K562 (cell line): ENCODE results near the gene GIMAP8. TPM values are rescaled to one million over a fixed set of nuclear protein-coding genes. Genes with fewer than 3 reads are reported as not detected.

Source experiments
- ATAC-seq: fragments of 200-7000 bp; cut with Tn5 transposase; 3 replicates; pipeline ENCODE4 v1.9.1; 2020; ENCODE audit warnings: moderate library complexity
- BruUV-seq: library from RNA; stranded (reverse); fragments of 400-500 nt; replicated peaks from 2 replicates; lab custom pipeline; 2021; lab: Mats Ljungman, UMichigan
- CTCF ChIA-PET: fragments of 300-600 bp; formaldehyde crosslinking; extraction: SDS; loops from one replicate; lab custom pipeline; 2021; ENCODE audit warnings: low intra/inter-chr PET ratio; lab: Yijun Ruan, JAX
- POLR2A ChIA-PET: fragments of 300-600, 350-650 bp; sonication (Branson Sonifier 250); formaldehyde crosslinking; extraction: SDS; loops from one replicate; lab custom pipeline; 2021; ENCODE audit warnings: antibody characterized with exemption, inconsistent platforms; lab: Yijun Ruan, JAX
- DNase-seq, 4 experiments: peaks; one replicate each; pipeline versions ENCODE4 v3.0.0 to v3.0.0-alpha.2; 2011 to 2018; ENCODE audit warnings: low spot score in 3 of 4, mixed read lengths in 3 of 4; ENCODE audit errors: extremely low read depth in 1 of 4
- FAIRE-seq: peaks from 2 replicates; lab custom pipeline; 2011; peaks lifted over from hg19 to GRCh38; lab: Jason Lieb, UNC
- H2AFZ ChIP-seq: 2 replicates; pipeline ENCODE4 v1.6.0; 2011; ENCODE audit warnings: low read depth, low read length, control low read depth, inconsistent platforms
- H3K27ac ChIP-seq: fragments of 200-600 bp; 3 replicates; pipeline ENCODE4 v1.8.0; 2011; ENCODE audit warnings: low read depth, mild to moderate bottlenecking, control low read depth, inconsistent platforms, low read length, moderate library complexity, mixed read lengths; ENCODE audit errors: extremely low read depth
- H3K27me3 ChIP-seq, 2 experiments: fragments of 300-600 bp in 1 of 2; 2 replicates in 1 of 2; 3 replicates in 1 of 2; pipeline versions ENCODE4 v1.6.0 to v1.8.0; 2011; ENCODE audit warnings: inconsistent platforms in 2 of 2, low read length in 2 of 2, mild to moderate bottlenecking in 1 of 2, mixed read lengths in 1 of 2, moderate library complexity in 1 of 2; ENCODE audit not compliant: control insufficient read depth in 2 of 2, insufficient read depth in 2 of 2
- H3K36me3 ChIP-seq: fragments of 300-600 bp; 3 replicates; pipeline ENCODE4 v1.8.0; 2011; ENCODE audit warnings: mild to moderate bottlenecking, low read length, inconsistent platforms; ENCODE audit not compliant: control insufficient read depth, insufficient read depth
- H3K4me1 ChIP-seq, 2 experiments: fragments of 200-600 bp in 1 of 2; replicated peaks in 1 of 2; 2 replicates in 1 of 2; 3 replicates in 1 of 2; pipeline versions ENCODE4 v1.5.1 to v1.8.0; 2011; ENCODE audit warnings: inconsistent platforms in 2 of 2, low read length in 2 of 2, mild to moderate bottlenecking in 1 of 2, mixed read lengths in 1 of 2, moderate library complexity in 1 of 2; ENCODE audit not compliant: control insufficient read depth in 2 of 2, insufficient read depth in 2 of 2
- H3K4me2 ChIP-seq: 2 replicates; pipeline ENCODE4 v1.6.1; 2011; ENCODE audit warnings: low read length, control low read depth, inconsistent platforms, mixed read lengths; ENCODE audit not compliant: insufficient read depth
- H3K4me3 ChIP-seq: fragments of 200-600 bp; sonication (generic), shearing (Covaris generic); 2 replicates; pipeline ENCODE4 v1.5.1; 2016; ENCODE audit warnings: control low read depth, inconsistent platforms
- H3K79me2 ChIP-seq: fragments of 200-600 bp; 3 replicates; pipeline ENCODE4 v1.8.0; 2011; ENCODE audit warnings: low read length, inconsistent platforms; ENCODE audit not compliant: control insufficient read depth, insufficient read depth
- H3K9ac ChIP-seq, 2 experiments: 2 replicates each; pipeline versions ENCODE4 v1.6.0 to v1.6.1; 2011; ENCODE audit warnings: low read depth in 2 of 2, low read length in 2 of 2, control low read depth in 1 of 2, inconsistent platforms in 1 of 2, mild to moderate bottlenecking in 1 of 2, mixed read lengths in 1 of 2; ENCODE audit not compliant: insufficient read depth in 1 of 2
- H3K9me1 ChIP-seq: one replicate; pipeline ENCODE4 v1.6.0; 2011; ENCODE audit warnings: inconsistent platforms, mild to moderate bottlenecking, low read length, moderate library complexity; ENCODE audit not compliant: control insufficient read depth, insufficient read depth
- H3K9me3 ChIP-seq: replicated peaks from 2 replicates; pipeline ENCODE4 v1.5.1; 2011; ENCODE audit warnings: low read depth, low read length, inconsistent platforms; ENCODE audit not compliant: control insufficient read depth, insufficient read depth
- H4K20me1 ChIP-seq: replicated peaks from 2 replicates; pipeline ENCODE4 v1.6.1; 2011; ENCODE audit warnings: low read length, inconsistent platforms, mixed read lengths; ENCODE audit not compliant: control insufficient read depth, insufficient read depth
- BDP1 ChIP-seq: IDR thresholded peaks from 3 replicates; pipeline ENCODE4 v1.6.1; 2011; ENCODE audit not compliant: insufficient read length, insufficient read depth
- FOSL1 ChIP-seq: fragments of 200-800 bp; sonication (Bioruptor generic); conservative IDR thresholded peaks from 2 replicates; pipeline ENCODE4 v1.6.1; 2016; ENCODE audit warnings: missing genetic modification characterization, missing compliant biosample characterization
- FOXP1 ChIP-seq: sonication (generic); formaldehyde crosslinking; IDR thresholded peaks from 2 replicates; pipeline ENCODE4 v1.8.0; 2022; ENCODE audit warnings: mild to moderate bottlenecking, missing genetic modification reagents
- MECOM ChIP-seq: fragments of 250-450 bp; sonication (Bioruptor Pico); IDR thresholded peaks from 2 replicates; pipeline ENCODE4 v1.8.0; 2022; ENCODE audit warnings: inconsistent platforms
- NELFE ChIP-seq: IDR thresholded peaks from 2 replicates; pipeline ENCODE4 v1.6.1; 2011; ENCODE audit warnings: mild to moderate bottlenecking; ENCODE audit not compliant: insufficient read depth, insufficient read length
- TAF9B ChIP-seq: fragments of 450-650 bp; IDR thresholded peaks from 2 replicates; pipeline ENCODE4 v1.6.1; 2018; ENCODE audit warnings: mild to moderate bottlenecking; ENCODE audit not compliant: partially characterized antibody
- ZNF76 ChIP-seq: fragments of 250-450 bp; sonication (Bioruptor Pico); IDR thresholded peaks from 2 replicates; pipeline ENCODE4 v1.4.0; 2020; ENCODE audit warnings: mild to moderate bottlenecking, moderate library complexity, borderline replicate concordance
- WGBS: fragments of 100-300 bp; shearing (Covaris generic); methylation state at CpG from one replicate; pipeline ENCODE4 v1.1.6; 2016; ENCODE audit warnings: low coverage, mixed read lengths; ENCODE audit not compliant: insufficient coverage; ENCODE audit errors: missing lambda C conversion rate; 5-methylcytosine and 5-hydroxymethylcytosine counted together
- in situ Hi-C: fragments of 300-500 bp; cut with MboI; formaldehyde crosslinking; loops from 4 replicates; pipeline ENCODE4 v1.15.0; 2018; ENCODE audit warnings: inconsistent platforms, mixed read lengths
- intact Hi-C: fragments of 100-400 bp; cut with micrococcal nuclease; formaldehyde crosslinking; loops from 2 replicates; pipeline ENCODE4 v1.14.2; 2022
- polyA plus RNA-seq, 8 experiments: library from polyadenylated mRNA; depleted of rRNA in 4 of 8; stranded (reverse) in 5 of 8; unstranded in 3 of 8; fragments of >200 nt; fragmentation: Nextera tagmentation in 2 of 8; fragmentation: Illumina TruSeq in 1 of 8; extraction: Ambion mirVana in 2 of 8; extraction: Trizol in 1 of 8; gene quantifications; 2 replicates each; pipeline versions ENCODE4 v1.2.1 to v1.2.3, GENCODE V29; 2011 to 2014; ENCODE audit warnings: inconsistent platforms in 1 of 8, missing spikeins in 1 of 8
- total RNA-seq, 7 experiments: library from RNA; depleted of rRNA in 6 of 7; stranded (reverse); fragments of >200 nt in 6 of 7; fragmentation: Illumina TruSeq in 2 of 7; extraction: Trizol in 2 of 7; gene quantifications; 2 replicates each; pipeline versions ENCODE4 v1.2.1 to v1.2.3, GENCODE V29; 2011 to 2021; ENCODE audit warnings: low replicate concordance in 1 of 7
- TF ChIP-seq, protein P1 (sequence below): IDR thresholded peaks from 3 replicates; pipeline ENCODE4 v1.6.1; 2011; ENCODE audit warnings: borderline replicate concordance, mild to moderate bottlenecking, moderate library complexity; ENCODE audit not compliant: insufficient read length; ENCODE audit errors: extremely low read depth
- TF ChIP-seq, protein P2 (sequence below): fragments of 450-650 bp; formaldehyde crosslinking; conservative IDR thresholded peaks from 2 replicates; pipeline ENCODE4 v1.4.0; 2022; ENCODE audit warnings: mild to moderate bottlenecking, missing genetic modification characterization
- TF ChIP-seq, protein P3 (sequence below): fragments of 250-450 bp; sonication (Bioruptor Pico); IDR thresholded peaks from 2 replicates; pipeline ENCODE4 v1.8.0; 2022; ENCODE audit warnings: inconsistent platforms
- TF ChIP-seq, protein P4 (sequence below), 2 experiments: IDR thresholded peaks; 2 replicates each; pipeline ENCODE4 v1.6.1; 2012; ENCODE audit warnings: improper control_type of control experiment in 2 of 2, low read depth in 2 of 2, low read length in 2 of 2, borderline replicate concordance in 1 of 2

GIMAP8 gene
- total and polyA plus RNA-seq, 9 of the 15 experiments (the other 6 are each of a cell fraction or from before 2014, with no cell fraction given) = not detected

DNA sequence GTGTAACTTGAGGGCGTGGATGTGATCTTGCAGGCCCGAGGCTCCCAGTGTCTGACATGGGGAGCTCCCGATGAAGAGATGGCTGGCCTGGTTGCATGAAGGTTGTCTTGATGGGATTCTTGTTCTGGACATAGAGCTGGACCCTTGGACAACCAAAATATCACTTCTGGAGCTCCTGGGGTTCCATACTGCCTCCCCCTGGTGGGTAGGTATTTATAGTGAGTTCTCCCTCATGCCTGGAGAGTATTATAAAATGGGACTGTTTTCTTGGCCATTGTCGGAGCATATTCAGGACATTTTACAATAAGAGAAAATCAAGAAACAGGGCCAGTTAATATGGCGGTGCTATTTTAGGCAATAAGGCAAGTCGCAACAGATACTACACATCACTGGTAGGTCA, 32.6 kb upstream of the GIMAP8 start (continued):
- TF ChIP-seq, protein P1, sequence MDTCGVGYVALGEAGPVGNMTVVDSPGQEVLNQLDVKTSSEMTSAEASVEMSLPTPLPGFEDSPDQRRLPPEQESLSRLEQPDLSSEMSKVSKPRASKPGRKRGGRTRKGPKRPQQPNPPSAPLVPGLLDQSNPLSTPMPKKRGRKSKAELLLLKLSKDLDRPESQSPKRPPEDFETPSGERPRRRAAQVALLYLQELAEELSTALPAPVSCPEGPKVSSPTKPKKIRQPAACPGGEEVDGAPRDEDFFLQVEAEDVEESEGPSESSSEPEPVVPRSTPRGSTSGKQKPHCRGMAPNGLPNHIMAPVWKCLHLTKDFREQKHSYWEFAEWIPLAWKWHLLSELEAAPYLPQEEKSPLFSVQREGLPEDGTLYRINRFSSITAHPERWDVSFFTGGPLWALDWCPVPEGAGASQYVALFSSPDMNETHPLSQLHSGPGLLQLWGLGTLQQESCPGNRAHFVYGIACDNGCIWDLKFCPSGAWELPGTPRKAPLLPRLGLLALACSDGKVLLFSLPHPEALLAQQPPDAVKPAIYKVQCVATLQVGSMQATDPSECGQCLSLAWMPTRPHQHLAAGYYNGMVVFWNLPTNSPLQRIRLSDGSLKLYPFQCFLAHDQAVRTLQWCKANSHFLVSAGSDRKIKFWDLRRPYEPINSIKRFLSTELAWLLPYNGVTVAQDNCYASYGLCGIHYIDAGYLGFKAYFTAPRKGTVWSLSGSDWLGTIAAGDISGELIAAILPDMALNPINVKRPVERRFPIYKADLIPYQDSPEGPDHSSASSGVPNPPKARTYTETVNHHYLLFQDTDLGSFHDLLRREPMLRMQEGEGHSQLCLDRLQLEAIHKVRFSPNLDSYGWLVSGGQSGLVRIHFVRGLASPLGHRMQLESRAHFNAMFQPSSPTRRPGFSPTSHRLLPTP = peak; percentile 61

DNA sequence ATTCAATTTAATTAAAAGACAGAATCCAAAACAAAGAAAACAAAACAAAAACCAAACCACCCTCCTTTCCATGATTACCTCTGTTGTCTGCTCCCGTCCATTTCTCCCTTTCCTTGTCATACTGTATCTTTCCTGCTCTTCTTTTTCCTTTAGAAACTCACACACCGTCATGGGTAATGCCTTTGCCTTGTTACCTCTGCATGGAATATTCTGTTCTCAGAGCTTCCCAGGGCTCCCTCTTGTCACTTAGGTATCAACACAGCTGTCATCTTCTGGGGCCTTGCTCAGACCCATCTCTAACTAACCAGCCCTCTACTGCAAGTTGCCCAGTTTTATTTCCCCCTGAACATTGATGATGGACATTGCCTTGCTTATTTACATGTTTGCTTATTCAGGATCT, 30.2 kb upstream of the GIMAP8 start:
- peak overlapping the region in 1 of 2 experiments; percentile 10; a peak in 1 of 4 replicates for H3K9ac ChIP-seq
- H3K4me2 ChIP-seq = no peak overlapping the region; the same call in 1 of the 2 replicates
- BruUV-seq = no TSS peak
- intact Hi-C loops = no loop called here
- H3K27me3 ChIP-seq = no peaks in the 10 kb centered on the region
- no peaks in the 10 kb centered on the region for H4K20me1 ChIP-seq
- no peaks in the 10 kb centered on the region for H3K36me3 ChIP-seq
- no peaks in the 10 kb centered on the region for H3K79me2 ChIP-seq
- peaks cover 3 to 7% of the 10 kb centered on the region in 2 experiments; a peak in 3 of 5 replicates for H3K4me1 ChIP-seq
- H3K27ac ChIP-seq = no peak overlapping the region
- FAIRE-seq (no peak), ATAC-seq (no peak), DNase-seq (no peak)
- H3K9me3 ChIP-seq = no peaks in the 10 kb centered on the region
- WGBS = 36% methylated on average over 2 of the region's 2 CpGs
- no peaks in the 10 kb centered on the region for H3K9me1 ChIP-seq
- in situ Hi-C loops = loop anchor here (5.0 kb wide), 1 partner anchor 133 kb away; no protein-coding TSS in a partner anchor
- peak overlapping the region; percentile 91 for H2AFZ ChIP-seq
- POLR2A ChIA-PET = interaction anchor here (0.9 to 1.2 kb wide), 2 partner anchors 14 to 46 kb away, joined by 3 to 4 read pairs; a partner anchor contains a TSS
- CTCF ChIA-PET = interaction anchor here (0.6 to 2.2 kb wide), 3 partner anchors 64 to 134 kb away, joined by 3 to 16 read pairs (median 14); no protein-coding TSS in a partner anchor
- H3K4me3 ChIP-seq = no peak overlapping the region
- TF ChIP-seq FOXP1 (no peak), BDP1 (no peak), TAF9B (no peak), FOSL1 (tag) (no peak), ZNF76 (no peak), NELFE (no peak), MECOM (CRISPR knock-in tag) (0 out of 2 replicates have a peak, but pooled peaks have one; percentile 52)
- TF ChIP-seq, protein P2, sequence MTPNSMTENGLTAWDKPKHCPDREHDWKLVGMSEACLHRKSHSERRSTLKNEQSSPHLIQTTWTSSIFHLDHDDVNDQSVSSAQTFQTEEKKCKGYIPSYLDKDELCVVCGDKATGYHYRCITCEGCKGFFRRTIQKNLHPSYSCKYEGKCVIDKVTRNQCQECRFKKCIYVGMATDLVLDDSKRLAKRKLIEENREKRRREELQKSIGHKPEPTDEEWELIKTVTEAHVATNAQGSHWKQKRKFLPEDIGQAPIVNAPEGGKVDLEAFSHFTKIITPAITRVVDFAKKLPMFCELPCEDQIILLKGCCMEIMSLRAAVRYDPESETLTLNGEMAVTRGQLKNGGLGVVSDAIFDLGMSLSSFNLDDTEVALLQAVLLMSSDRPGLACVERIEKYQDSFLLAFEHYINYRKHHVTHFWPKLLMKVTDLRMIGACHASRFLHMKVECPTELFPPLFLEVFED (CRISPR knock-in tag) = no peak
- TF ChIP-seq, protein P3, sequence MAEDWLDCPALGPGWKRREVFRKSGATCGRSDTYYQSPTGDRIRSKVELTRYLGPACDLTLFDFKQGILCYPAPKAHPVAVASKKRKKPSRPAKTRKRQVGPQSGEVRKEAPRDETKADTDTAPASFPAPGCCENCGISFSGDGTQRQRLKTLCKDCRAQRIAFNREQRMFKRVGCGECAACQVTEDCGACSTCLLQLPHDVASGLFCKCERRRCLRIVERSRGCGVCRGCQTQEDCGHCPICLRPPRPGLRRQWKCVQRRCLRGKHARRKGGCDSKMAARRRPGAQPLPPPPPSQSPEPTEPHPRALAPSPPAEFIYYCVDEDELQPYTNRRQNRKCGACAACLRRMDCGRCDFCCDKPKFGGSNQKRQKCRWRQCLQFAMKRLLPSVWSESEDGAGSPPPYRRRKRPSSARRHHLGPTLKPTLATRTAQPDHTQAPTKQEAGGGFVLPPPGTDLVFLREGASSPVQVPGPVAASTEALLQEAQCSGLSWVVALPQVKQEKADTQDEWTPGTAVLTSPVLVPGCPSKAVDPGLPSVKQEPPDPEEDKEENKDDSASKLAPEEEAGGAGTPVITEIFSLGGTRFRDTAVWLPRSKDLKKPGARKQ (CRISPR knock-in tag) = peak; percentile 40; the same call in 1 of the 2 replicates
- TF ChIP-seq, protein P4, sequence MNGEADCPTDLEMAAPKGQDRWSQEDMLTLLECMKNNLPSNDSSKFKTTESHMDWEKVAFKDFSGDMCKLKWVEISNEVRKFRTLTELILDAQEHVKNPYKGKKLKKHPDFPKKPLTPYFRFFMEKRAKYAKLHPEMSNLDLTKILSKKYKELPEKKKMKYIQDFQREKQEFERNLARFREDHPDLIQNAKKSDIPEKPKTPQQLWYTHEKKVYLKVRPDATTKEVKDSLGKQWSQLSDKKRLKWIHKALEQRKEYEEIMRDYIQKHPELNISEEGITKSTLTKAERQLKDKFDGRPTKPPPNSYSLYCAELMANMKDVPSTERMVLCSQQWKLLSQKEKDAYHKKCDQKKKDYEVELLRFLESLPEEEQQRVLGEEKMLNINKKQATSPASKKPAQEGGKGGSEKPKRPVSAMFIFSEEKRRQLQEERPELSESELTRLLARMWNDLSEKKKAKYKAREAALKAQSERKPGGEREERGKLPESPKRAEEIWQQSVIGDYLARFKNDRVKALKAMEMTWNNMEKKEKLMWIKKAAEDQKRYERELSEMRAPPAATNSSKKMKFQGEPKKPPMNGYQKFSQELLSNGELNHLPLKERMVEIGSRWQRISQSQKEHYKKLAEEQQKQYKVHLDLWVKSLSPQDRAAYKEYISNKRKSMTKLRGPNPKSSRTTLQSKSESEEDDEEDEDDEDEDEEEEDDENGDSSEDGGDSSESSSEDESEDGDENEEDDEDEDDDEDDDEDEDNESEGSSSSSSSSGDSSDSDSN (IDR thresholded peaks at IDR 0.05; ENCODE audit: borderline replicate concordance in 1 of 2, low read depth in 2 of 2, low read length in 2 of 2) = 0 out of 4 replicates have a peak, but pooled peaks of 1 of the 2 experiments have one; percentile 3
